ENCODE measurements around the gene DPF3. TPM values are rescaled to one million over a fixed set of nuclear protein-coding genes. Genes with fewer than 3 reads are reported as not detected.

The DPF3 gene
- total RNA-seq, 2 donors from 2014 or later, result 0.13 to 1.2 TPM

DNA sequence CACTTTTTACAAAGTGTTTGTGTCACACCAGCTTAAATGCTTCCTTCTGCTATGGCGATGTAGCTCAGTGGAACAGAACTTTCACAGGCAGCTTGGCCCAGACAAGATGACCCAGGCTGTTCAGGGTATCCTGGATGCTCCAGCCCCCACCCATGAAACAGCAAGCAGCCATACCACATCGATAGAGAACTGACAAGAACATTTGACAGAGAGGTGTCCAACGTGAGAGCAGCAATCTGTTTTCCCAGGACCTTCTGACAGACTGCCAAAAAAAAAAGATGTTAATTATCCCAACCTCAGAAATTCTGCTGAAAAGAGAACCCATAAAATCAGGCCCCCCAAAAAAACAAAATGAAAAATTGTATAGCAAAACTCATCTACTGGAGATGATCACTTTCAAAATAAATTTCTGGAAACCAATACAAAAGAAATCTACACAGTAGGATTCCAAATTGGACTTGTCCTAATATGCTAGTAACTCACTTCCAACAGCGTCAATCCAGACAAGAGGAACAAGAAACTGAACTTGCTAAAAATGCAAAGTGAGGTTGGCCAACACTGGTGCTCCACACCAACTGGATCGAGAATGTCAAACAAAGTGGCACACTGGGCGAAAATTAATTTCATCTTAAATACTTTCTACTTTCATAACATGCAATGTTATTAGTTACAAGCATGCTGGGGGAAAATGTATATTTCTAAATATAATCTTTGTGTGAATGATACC lies 118.8 kb downstream of the DPF3 start:
- H3K4me3 Mint-ChIP-seq, result no peak overlapping the region
- H3K36me3 Mint-ChIP-seq (ENCODE audit: low read depth), result peaks cover 2% of the 10 kb centered on the region
- ATAC-seq, result no peak
- no peak overlapping the region for H3K27ac Mint-ChIP-seq
- no peak for DNase-seq
- no peaks in the 10 kb centered on the region for H3K9me3 ChIP-seq (ENCODE audit: control insufficient read depth, low read length, poor library complexity, severe bottlenecking)
- H3K27me3 Mint-ChIP-seq, result no peaks in the 10 kb centered on the region
- no peaks in the 10 kb centered on the region for H3K4me1 Mint-ChIP-seq

DNA sequence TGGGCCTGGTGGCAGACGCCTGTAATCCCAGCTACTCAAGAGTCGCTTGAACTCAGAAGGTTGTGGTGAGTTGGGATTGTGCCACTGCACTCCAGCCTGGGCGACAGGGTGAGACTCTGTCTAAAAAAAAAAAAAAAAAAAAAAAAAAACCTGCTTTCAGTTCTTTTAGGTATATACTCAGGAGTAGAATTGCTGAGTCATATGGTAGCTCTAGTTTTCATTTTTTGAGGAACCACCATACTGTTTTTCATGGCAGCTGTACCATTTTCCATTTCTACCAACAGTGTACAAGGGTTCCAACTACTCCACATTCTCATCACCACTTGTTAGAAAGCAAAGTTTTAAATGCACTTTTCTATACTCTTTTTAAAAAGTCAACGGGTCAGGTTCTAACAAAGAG lies 119.8 kb downstream of the DPF3 start:
- ATAC-seq (no peak), DNase-seq (no peak)
- no peak overlapping the region for H3K27ac Mint-ChIP-seq
- no peaks in the 10 kb centered on the region for H3K4me1 Mint-ChIP-seq
- no peaks in the 10 kb centered on the region for H3K27me3 Mint-ChIP-seq
- no peaks in the 10 kb centered on the region for H3K9me3 ChIP-seq (ENCODE audit: control insufficient read depth, low read length, poor library complexity, severe bottlenecking)
- H3K4me3 Mint-ChIP-seq, result no peak overlapping the region
- H3K36me3 Mint-ChIP-seq (ENCODE audit: low read depth), result no peaks in the 10 kb centered on the region

DNA sequence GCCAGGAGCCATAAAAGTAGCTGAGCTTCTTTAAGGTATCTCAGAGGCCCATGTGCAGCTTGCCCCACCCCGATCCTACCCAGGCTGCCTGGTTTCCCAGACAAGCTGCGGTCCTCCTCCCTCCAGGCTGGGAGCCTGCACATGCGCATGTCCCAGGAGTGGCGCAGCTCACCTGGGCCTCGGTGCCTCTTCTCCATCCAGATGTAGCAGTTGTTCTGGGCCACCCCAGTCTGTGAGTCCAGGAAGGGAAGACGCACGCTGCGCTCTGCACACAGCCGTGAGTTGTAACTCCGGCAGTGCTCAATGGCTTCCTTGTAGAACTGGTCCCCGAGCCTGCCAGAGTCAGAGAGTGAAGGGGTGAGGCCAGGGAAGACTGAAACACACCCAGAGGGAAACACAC lies 122.3 kb downstream of the DPF3 start:
- Mint-ChIP-seq H3K4me3 (no peak overlapping the region), H3K27me3 (no peaks in the 10 kb centered on the region), H3K4me1 (no peaks in the 10 kb centered on the region), H3K27ac (no peak overlapping the region), H3K36me3 (ENCODE audit: low read depth) (no peaks in the 10 kb centered on the region)
- no peak for ATAC-seq
- no peak for DNase-seq
- peaks cover 8% of the 10 kb centered on the region for H3K9me3 ChIP-seq (ENCODE audit: control insufficient read depth, low read length, poor library complexity, severe bottlenecking)

DNA sequence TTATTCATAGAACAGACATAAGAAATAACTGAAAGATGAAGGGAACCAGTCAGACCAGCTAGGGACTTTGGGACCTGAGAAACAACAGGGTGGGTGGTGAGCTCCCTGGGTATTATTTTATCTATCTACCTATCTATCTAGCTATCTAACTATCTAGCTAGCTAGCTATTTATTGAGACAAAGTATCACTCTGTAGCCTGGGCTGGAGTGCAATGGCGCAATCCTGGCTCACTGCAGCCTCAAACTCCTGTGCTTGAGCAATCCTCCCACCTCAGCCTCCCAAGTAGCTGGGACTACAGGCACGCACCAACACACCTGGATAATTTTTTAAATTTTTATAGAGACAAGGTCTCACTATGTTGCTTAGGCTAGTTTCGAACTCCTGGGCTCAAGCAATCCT lies 127.6 kb downstream of the DPF3 start:
- H3K4me3 Mint-ChIP-seq, result no peak overlapping the region
- ATAC-seq (no peak), DNase-seq (no peak)
- no peak overlapping the region for H3K27ac Mint-ChIP-seq
- H3K9me3 ChIP-seq (ENCODE audit: control insufficient read depth, low read length, poor library complexity, severe bottlenecking), result peaks cover 8% of the 10 kb centered on the region
- H3K27me3 Mint-ChIP-seq, result no peaks in the 10 kb centered on the region
- no peaks in the 10 kb centered on the region for H3K4me1 Mint-ChIP-seq
- no peaks in the 10 kb centered on the region for H3K36me3 Mint-ChIP-seq (ENCODE audit: low read depth)

DNA sequence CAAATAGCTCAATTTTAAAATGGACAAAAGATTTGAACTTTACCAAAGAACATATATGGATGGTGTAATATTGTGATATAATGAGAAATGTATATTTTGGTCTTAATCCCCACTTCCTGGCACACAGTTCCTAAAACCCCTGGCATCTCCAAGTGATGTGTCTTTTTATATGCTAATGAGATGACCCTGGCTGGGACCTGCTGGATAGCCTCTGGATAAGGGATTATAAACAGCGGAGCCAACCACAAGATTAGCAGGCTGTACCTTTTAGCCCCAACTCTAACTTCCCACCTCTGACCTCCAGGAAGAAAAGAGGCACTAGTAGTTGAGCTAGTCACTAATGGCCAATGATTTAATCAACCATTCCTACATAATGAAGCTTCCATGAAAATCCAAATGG lies 130.0 kb downstream of the DPF3 start:
- ATAC-seq (no peak), DNase-seq (no peak)
- Mint-ChIP-seq H3K27me3 (no peaks in the 10 kb centered on the region), H3K4me3 (no peak overlapping the region), H3K4me1 (no peaks in the 10 kb centered on the region), H3K36me3 (ENCODE audit: low read depth) (no peaks in the 10 kb centered on the region), H3K27ac (no peak overlapping the region)
- peaks cover 8% of the 10 kb centered on the region for H3K9me3 ChIP-seq (ENCODE audit: control insufficient read depth, low read length, poor library complexity, severe bottlenecking)

DNA sequence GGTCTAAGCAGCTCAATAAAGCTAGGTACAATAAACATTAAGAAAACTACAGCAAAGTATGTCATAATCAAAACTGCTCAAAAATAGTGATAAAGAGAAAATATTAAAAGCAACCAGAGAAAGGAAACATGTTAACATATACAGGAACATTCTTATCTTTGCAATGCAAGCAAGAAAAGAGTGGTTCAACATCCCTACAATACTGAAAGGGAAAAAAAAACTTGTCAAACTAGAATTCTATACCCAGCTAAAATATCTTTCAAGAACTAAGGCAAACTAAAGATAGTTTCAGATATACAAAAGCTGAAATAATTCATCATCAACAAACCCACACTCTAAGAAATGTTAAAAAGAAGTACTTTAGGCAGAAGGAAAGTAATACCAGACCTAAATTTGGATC lies 134.2 kb downstream of the DPF3 start:
- Mint-ChIP-seq H3K4me1 (no peaks in the 10 kb centered on the region), H3K36me3 (ENCODE audit: low read depth) (no peaks in the 10 kb centered on the region), H3K27ac (no peak overlapping the region), H3K27me3 (no peaks in the 10 kb centered on the region), H3K4me3 (no peak overlapping the region)
- H3K9me3 ChIP-seq (ENCODE audit: control insufficient read depth, low read length, poor library complexity, severe bottlenecking), result no peaks in the 10 kb centered on the region
- no peak for DNase-seq
- ATAC-seq, result no peak

DNA sequence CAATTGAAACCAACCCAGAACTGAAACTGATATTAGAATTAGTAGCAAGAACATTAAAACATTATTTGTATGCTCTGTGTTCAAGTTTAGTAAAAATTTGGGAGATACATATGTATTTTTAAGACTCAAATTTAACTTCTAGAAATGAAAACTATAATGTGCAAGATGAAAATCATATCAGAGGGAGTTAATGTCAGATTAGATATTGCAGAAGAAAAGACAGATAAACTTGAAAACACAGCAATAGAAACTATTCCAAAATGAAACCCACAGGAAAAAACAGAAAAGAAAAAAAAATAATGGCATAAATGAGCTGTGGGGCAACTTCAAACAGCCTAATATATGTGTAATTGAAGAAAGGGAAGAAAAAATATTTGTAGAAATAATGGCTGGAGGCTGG lies 134.9 kb downstream of the DPF3 start:
- no peak overlapping the region for H3K4me3 Mint-ChIP-seq
- H3K27ac Mint-ChIP-seq, result no peak overlapping the region
- no peak for DNase-seq
- no peaks in the 10 kb centered on the region for H3K36me3 Mint-ChIP-seq (ENCODE audit: low read depth)
- H3K4me1 Mint-ChIP-seq, result no peaks in the 10 kb centered on the region
- no peaks in the 10 kb centered on the region for H3K9me3 ChIP-seq (ENCODE audit: control insufficient read depth, low read length, poor library complexity, severe bottlenecking)
- no peaks in the 10 kb centered on the region for H3K27me3 Mint-ChIP-seq
- no peak for ATAC-seq

DNA sequence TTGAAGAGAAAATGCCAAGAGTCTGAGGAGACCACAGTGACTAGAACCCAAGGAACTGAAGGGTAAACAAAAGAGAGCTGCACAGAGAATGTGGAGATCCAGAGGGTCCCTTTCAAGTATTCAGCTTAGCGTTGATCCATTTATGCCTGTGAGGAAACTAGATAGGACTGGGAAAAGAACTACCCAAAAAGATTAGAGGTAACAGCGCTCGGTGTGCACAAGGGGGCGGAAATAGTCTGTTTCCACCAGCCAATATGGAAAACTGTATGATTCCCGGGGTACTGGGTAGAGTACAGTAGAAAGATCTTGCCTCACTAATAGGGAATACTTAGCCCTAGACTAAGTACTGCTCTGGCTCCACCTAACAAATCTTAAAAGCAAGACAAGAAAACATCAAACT lies 135.5 kb downstream of the DPF3 start:
- no peak overlapping the region for H3K4me3 Mint-ChIP-seq
- DNase-seq (no peak), ATAC-seq (no peak)
- no peak overlapping the region for H3K27ac Mint-ChIP-seq
- no peaks in the 10 kb centered on the region for H3K9me3 ChIP-seq (ENCODE audit: control insufficient read depth, low read length, poor library complexity, severe bottlenecking)
- H3K4me1 Mint-ChIP-seq, result no peaks in the 10 kb centered on the region
- H3K36me3 Mint-ChIP-seq (ENCODE audit: low read depth), result no peaks in the 10 kb centered on the region
- no peaks in the 10 kb centered on the region for H3K27me3 Mint-ChIP-seq

DNA sequence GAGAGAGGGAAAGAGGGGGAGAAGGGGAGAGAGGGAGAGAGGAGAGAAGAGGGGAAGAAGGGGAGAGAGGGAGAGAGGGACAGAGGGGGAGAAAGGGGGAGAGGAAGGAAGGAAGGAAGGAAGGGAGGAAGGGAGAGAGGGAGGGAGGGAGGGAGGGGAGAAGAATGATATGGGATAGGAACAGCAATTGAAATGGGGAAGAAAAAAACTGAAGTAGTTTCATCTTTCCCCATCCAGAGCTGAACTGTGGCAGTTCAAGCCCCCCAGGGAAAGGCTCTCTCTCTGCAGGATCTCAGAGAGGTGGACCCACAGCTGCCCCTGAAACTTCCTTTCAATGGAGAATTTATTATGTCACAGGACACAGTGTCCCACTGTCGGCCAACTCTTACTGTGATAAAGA lies 136.9 kb downstream of the DPF3 start:
- no peak overlapping the region for H3K4me3 Mint-ChIP-seq
- no peaks in the 10 kb centered on the region for H3K9me3 ChIP-seq (ENCODE audit: control insufficient read depth, low read length, poor library complexity, severe bottlenecking)
- ATAC-seq, result no peak
- H3K27me3 Mint-ChIP-seq, result no peaks in the 10 kb centered on the region
- H3K4me1 Mint-ChIP-seq, result no peaks in the 10 kb centered on the region
- no peaks in the 10 kb centered on the region for H3K36me3 Mint-ChIP-seq (ENCODE audit: low read depth)
- DNase-seq, result no peak
- no peak overlapping the region for H3K27ac Mint-ChIP-seq

DNA sequence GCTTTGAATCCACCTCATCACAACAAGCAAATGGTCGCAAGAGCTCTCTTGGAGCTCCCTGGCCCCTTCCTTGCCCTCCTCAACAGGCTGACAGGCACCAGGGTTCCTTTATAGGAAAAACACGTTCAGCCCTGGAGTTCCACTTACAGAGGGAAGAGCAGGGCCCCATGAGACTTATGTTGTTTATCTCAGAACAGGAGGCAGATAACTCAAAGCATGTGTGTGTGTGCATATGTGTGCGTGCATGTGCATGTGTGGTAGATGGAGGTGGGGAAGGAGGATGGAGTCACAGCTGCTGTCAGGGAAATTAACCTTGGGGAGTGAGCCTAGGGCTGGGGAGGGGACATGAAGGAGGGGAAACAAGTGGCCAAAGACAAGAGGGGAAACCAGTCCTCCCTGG lies 138.1 kb downstream of the DPF3 start:
- no peaks in the 10 kb centered on the region for H3K27me3 Mint-ChIP-seq
- no peaks in the 10 kb centered on the region for H3K4me1 Mint-ChIP-seq
- no peak overlapping the region for H3K4me3 Mint-ChIP-seq
- no peak overlapping the region for H3K27ac Mint-ChIP-seq
- ATAC-seq (no peak), DNase-seq (no peak)
- H3K9me3 ChIP-seq (ENCODE audit: control insufficient read depth, low read length, poor library complexity, severe bottlenecking), result no peaks in the 10 kb centered on the region
- no peaks in the 10 kb centered on the region for H3K36me3 Mint-ChIP-seq (ENCODE audit: low read depth)

DNA sequence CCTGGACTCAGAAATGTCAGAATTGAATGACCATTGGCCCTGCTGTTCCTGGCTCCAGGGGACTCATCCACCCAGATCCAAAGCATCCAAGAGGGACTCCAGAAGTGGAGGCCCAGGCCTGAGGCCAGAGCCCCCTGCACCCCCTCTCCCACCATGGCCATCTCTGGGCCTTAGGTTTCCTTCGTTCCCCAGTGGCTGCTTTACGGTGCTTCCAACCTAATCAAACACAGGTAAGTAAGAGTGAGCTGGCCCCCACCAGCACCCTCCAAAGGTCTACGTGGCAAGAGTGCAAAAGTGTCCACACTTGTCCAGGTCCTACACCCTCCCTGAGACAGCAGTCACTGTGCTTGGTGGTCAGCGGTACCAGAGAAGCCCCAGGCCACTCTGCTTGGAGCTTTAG lies 139.0 kb downstream of the DPF3 start:
- no peak for ATAC-seq
- H3K9me3 ChIP-seq (ENCODE audit: control insufficient read depth, low read length, poor library complexity, severe bottlenecking), result no peaks in the 10 kb centered on the region
- no peak for DNase-seq
- no peaks in the 10 kb centered on the region for H3K4me1 Mint-ChIP-seq
- H3K4me3 Mint-ChIP-seq, result no peak overlapping the region
- no peaks in the 10 kb centered on the region for H3K27me3 Mint-ChIP-seq
- no peaks in the 10 kb centered on the region for H3K36me3 Mint-ChIP-seq (ENCODE audit: low read depth)
- no peak overlapping the region for H3K27ac Mint-ChIP-seq

DNA sequence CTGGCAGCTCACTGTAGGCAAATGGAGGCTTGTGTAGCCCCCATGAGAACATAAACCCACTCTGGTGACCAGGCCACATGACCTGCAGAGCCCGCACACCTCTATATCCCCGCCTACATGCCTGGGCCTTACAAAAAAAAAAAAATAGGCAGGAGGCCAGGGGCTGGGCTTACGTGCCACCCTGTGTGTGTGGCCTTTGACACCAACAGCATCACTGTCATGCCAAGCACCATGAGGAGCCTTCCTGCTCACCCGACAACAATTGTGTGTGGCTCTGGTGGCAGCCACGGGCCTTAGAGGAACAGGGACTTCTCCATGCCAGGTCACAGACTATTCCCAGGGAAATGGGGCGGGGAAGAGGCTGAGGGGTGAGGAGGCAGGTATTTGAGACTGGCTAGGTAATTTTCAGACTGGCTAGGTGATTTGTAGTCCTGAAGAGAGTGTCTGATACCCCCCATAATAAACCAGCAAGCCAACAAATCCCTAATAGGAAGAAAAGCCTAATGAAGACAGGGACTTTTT lies 140.0 kb downstream of the DPF3 start:
- DNase-seq, result no peak

DNA sequence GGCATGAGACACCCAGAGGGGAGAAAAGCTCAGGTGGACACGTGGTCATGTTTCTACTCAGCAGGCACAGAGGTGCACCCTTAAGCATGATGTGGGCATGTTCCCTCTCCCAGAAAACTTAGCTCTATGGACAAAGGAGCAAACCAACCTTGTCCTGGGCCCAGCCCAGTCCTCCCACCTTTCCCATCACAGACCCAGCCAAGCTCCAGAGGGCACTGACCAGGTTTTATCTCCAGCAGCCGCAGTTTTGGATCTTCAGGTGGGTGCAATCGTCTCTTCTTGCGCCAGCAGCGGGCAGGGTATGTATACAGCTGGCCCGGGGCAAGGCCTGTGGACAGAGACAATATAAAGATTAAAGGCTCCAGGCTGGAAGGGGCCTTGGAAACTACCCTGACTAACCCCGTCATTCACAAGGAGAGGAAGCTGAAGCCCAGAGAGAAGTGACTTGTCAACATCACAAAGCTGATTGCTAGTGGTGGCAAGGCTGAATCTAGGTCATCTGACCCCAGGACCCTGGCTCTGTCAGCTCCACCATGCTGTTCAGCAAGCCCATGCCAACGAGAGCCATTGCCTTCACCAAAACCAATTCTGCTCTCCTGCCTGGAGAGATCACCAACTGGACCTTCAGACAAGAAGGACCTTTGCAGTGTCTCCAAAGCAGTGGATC lies 140.7 kb downstream of the DPF3 start:
- Mint-ChIP-seq H3K27me3 (no peaks in the 10 kb centered on the region), H3K4me3 (no peak overlapping the region), H3K4me1 (no peaks in the 10 kb centered on the region), H3K27ac (no peak overlapping the region), H3K36me3 (ENCODE audit: low read depth) (no peaks in the 10 kb centered on the region)
- no peak for ATAC-seq
- H3K9me3 ChIP-seq (ENCODE audit: control insufficient read depth, low read length, poor library complexity, severe bottlenecking), result no peaks in the 10 kb centered on the region
- DNase-seq, result no peak

More for the DNA sequence above, 140.0 kb downstream of the DPF3 start:
- Mint-ChIP-seq H3K4me3 (no peak overlapping the region), H3K4me1 (no peaks in the 10 kb centered on the region), H3K36me3 (ENCODE audit: low read depth) (no peaks in the 10 kb centered on the region), H3K27ac (no peak overlapping the region), H3K27me3 (no peaks in the 10 kb centered on the region)
- no peak for ATAC-seq
- H3K9me3 ChIP-seq (ENCODE audit: control insufficient read depth, low read length, poor library complexity, severe bottlenecking), result no peaks in the 10 kb centered on the region

DNA sequence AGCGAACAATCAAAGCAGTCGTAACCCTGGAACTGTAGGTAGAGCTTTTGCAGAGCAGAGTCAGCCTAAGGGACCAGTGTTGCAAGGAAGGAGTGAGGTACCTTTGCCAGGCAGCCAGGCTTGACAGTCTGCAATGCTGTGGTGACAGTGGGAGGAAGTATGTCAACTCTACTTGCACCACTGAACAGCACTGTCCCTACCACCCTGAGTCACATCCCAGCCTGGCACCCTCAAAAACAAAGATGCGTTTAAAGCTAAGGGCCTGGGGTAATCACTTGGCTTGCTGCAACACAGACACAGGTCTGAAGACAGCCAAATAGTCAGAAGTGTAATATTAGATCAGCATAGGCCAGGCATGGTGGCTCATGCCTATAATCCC lies 141.9 kb downstream of the DPF3 start:
- DNase-seq (no peak), ATAC-seq (peak; percentile 36)
- Mint-ChIP-seq H3K4me1 (no peaks in the 10 kb centered on the region), H3K27ac (no peak overlapping the region), H3K36me3 (ENCODE audit: low read depth) (no peaks in the 10 kb centered on the region), H3K4me3 (no peak overlapping the region), H3K27me3 (no peaks in the 10 kb centered on the region)
- no peaks in the 10 kb centered on the region for H3K9me3 ChIP-seq (ENCODE audit: control insufficient read depth, low read length, poor library complexity, severe bottlenecking)

All from T-helper 17 cell (primary cell).